ENCODE measurements around the gene WDR18. TPM values are rescaled to one million over a fixed set of nuclear protein-coding genes. Genes with fewer than 3 reads are reported as not detected.

Gene WDR18
- total RNA-seq, 2 experiments from 2014 or later = 39.2 to 49.2 TPM

DNA sequence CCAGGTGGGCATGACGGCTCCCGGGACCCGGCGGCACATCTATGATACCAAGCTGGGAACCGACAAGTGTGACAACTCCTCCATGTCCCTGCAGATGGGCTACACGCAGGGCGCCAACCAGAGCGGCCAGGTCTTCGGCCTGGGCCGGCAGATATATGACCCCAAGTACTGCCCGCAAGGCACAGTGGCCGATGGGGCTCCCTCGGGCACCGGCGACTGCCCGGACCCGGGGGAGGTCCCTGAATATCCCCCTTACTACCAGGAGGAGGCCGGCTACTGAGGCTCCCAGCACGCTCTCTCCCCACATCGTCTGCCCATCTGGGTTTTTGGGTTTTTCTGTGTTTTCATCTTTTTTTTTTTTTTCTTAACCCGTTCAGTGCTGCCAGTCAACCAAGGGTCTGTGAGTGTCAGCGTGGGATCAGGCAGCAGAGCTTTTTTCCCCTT lies 53.5 kb downstream of the WDR18 start:
- DNase-seq = no peak
- H3K36me3 Mint-ChIP-seq (ENCODE audit: low read depth) = peaks cover 54% of the 10 kb centered on the region
- peak overlapping the region; percentile 99 for H3K4me3 Mint-ChIP-seq
- POLR2A ChIA-PET = interaction anchor here (1.0 kb wide), 1 partner anchor 9 kb away, joined by 3 read pairs; no protein-coding TSS in a partner anchor
- no peaks in the 10 kb centered on the region for H3K27me3 Mint-ChIP-seq
- H3K9me3 Mint-ChIP-seq = no peaks in the 10 kb centered on the region
- H3K27ac Mint-ChIP-seq = peak overlapping the region; percentile 91
- H3K4me1 Mint-ChIP-seq = peaks cover 70% of the 10 kb centered on the region
- CTCF ChIA-PET = interaction anchor here (1.0 to 3.9 kb wide), 5 partner anchors 9 to 229 kb away, joined by 3 to 15 read pairs (median 4); partner anchors contain the start of gene CNN2

DNA sequence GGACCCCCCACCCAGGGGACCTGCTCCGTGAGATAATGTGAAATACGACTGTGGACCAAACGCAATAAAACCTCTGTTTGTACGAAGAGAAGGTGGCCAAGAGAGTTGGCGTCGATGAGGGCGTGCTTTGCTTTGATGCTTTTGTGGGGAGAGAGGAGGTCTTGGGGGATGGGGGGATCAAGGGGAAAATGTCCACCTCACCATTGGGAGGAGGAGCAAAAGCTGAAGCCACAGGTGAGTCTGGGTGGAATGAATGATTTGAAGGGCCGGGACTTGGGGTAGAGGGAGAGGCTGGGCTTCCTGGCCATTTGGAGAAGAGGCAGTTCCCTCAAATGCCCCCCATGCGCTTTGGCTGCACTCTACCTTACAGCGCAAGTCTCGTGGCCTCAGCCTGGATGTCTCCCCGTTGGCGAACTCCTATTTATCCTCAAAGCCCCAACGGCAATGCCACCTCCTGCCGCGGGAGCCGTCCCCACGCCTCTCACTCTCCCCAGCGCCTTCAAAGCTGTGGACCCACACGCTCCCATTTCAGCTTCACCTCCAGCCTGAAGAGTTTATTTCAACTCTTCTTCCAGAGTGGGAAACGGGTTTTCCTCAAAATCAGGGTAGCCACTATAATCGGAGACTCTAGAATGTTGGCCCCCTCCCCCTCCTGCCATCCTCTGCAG lies 55.0 kb downstream of the WDR18 start:
- H3K4me1 Mint-ChIP-seq = peaks cover 64% of the 10 kb centered on the region
- DNase-seq = no peak
- peak overlapping the region; percentile 91 for H3K27ac Mint-ChIP-seq

DNA sequence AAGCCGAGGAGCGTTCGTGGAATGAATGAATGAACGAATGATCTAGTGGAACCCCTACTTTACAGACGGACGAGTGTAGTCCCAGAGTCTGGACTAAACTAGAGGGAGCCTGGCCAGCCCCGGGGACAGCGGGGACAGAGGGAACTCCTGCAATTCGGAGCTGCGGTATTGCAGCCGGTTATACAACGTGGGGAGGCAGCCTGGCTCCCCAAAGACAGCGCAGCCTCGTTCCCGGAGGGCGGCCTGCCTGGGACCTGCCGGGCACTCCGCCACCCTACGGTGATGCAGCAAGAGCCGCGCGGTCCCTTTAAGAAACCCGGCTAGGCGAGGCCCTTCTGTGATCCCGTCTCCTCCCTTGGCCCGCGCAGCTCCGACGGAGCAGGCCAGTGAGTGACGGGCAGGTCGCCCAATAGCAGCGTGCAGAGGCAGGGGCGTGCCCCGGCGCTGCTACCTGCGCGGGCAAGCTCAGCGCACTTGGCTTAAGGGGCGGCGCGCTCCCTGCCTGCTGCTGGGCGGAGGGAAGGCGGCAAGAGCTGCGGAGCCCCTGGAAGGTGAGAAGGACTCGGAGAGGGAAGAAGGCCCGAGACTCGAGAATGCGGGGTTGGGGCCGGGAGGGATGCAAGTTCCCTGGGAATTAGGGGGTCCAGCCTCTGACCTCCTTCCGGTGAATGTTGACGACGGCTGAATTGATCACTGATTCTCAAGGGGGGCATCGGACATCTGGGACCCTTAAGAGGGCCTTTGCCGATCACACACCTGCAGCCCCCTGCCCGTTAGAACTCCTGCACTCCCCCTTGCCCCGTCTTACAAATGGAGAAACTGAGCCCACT lies 55.7 kb downstream of the WDR18 start, which contains the start of gene ABCA7:
ABCA7 (plus strand) TSS at position 462 of the 830 bp plus-strand sequence. CDS start 1,255 bp downstream, outside the sequence.
- ChIA-PET CTCF (interaction anchor here (0.6 to 3.1 kb wide), 11 partner anchors 8 to 235 kb away, joined by 3 to 11 read pairs (median 3); partner anchors contain the start of genes ARHGAP45, CNN2 and FAM174C), POLR2A (interaction anchor here (0.8 kb wide), 1 partner anchor 18 kb away, joined by 3 read pairs; the partner anchor contains the start of gene RNU6-2)
- H3K9me3 Mint-ChIP-seq = no peaks in the 10 kb centered on the region
- H3K4me1 Mint-ChIP-seq = peaks cover 64% of the 10 kb centered on the region
- H3K4me3 Mint-ChIP-seq = peak within 1 kb of the TSS; percentile 99
- peaks cover 53% of the 10 kb centered on the region for H3K36me3 Mint-ChIP-seq (ENCODE audit: low read depth)
- peak within 1 kb of the TSS; percentile 91 for H3K27ac Mint-ChIP-seq
- no peaks in the 10 kb centered on the region for H3K27me3 Mint-ChIP-seq
- peak; percentile 99 for DNase-seq

More for the DNA sequence above, 55.0 kb downstream of the WDR18 start:
- CTCF ChIA-PET = interaction anchor here (0.6 to 3.1 kb wide), 10 partner anchors 9 to 227 kb away, joined by 3 to 11 read pairs (median 4); partner anchors contain the start of gene CNN2
- peak overlapping the region; percentile 99 for H3K4me3 Mint-ChIP-seq
- H3K9me3 Mint-ChIP-seq = no peaks in the 10 kb centered on the region
- POLR2A ChIA-PET = interaction anchor here (0.8 to 1.0 kb wide), 2 partner anchors 18 to 28 kb away, joined by 3 read pairs; partner anchors contain the start of genes ARHGAP45 and RNU6-2
- no peaks in the 10 kb centered on the region for H3K27me3 Mint-ChIP-seq
- H3K36me3 Mint-ChIP-seq (ENCODE audit: low read depth) = peaks cover 47% of the 10 kb centered on the region

DNA sequence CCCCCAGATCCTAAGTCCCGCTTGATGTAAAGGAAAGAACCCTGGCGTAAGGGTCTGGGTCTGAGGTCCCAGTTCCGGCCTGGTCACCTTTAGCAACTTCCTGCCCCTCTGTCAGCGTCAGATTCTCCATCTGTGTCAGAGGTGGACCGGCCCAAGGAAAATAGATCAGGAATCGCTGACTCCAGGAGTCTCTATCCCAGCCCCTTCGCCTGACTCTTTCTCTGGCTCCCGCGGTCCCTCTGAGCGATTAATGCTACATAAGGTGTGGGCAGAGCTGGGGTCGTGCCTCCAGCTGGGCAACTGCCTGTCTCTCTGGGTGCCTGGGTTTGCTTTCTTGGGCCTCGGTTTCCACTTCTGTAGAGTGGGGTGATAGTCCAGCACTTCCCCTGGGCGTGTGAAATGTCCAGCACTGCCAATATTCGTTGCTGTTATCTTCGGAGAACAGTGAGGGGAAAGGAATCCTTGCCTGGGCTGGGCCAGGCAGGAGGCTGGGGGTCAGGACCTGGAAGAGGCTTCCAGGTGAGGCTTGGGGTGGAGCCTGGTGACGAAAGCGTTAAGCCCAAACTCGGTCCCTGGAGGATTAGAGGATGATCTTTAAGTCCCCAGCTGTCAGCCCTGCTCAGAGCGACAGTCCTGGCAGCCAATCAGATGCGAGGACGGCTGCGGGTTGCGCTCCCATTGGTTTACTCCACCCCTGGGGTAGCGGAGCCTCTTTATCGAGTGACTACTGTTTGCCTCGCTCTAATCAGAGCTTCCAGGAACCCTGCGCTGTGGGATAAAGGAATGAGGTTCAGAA lies 56.5 kb downstream of the WDR18 start:
- peaks cover 52% of the 10 kb centered on the region for H3K36me3 Mint-ChIP-seq (ENCODE audit: low read depth)
- H3K9me3 Mint-ChIP-seq = no peaks in the 10 kb centered on the region
- CTCF ChIA-PET = interaction anchor here (0.7 to 3.1 kb wide), 10 partner anchors 8 to 235 kb away, joined by 3 to 11 read pairs (median 3); partner anchors contain the start of genes ARHGAP45, CNN2 and FAM174C
- H3K4me3 Mint-ChIP-seq = peak overlapping the region; percentile 99
- DNase-seq = peak; percentile 94
- no peaks in the 10 kb centered on the region for H3K27me3 Mint-ChIP-seq
- POLR2A ChIA-PET = interaction anchor here (1.0 kb wide), 2 partner anchors 27 to 47 kb away, joined by 3 read pairs; no protein-coding TSS in a partner anchor
- peak overlapping the region; percentile 91 for H3K27ac Mint-ChIP-seq
- peaks cover 61% of the 10 kb centered on the region for H3K4me1 Mint-ChIP-seq

DNA sequence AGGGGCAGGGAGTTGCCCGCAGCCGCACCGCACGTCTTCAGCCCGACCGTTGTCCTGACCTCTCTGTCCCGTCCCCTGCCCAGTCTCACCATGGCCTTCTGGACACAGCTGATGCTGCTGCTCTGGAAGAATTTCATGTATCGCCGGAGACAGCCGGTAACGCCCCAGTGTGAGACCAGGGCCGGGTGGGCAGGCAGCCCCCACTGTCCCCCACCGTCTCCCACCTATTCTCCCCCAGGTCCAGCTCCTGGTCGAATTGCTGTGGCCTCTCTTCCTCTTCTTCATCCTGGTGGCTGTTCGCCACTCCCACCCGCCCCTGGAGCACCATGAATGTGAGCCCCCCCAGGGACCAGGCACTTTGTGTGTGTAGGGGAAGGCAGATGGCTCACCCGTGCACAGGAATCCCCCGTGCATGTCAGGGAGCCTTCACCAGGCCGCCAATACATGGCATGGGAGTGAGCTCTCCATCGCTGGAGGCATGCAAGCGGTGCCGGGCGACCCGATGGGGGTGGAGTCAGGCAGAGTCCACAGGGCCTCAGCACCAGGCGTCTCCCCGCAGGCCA lies 57.2 kb downstream of the WDR18 start:
- H3K27ac Mint-ChIP-seq = no peak overlapping the region
- POLR2A ChIA-PET = interaction anchor here (1.0 kb wide), 2 partner anchors 26 to 46 kb away, joined by 3 read pairs; no protein-coding TSS in a partner anchor
- DNase-seq = no peak
- peak overlapping the region; percentile 99 for H3K4me3 Mint-ChIP-seq
- peaks cover 49% of the 10 kb centered on the region for H3K36me3 Mint-ChIP-seq (ENCODE audit: low read depth)
- H3K9me3 Mint-ChIP-seq = no peaks in the 10 kb centered on the region
- peaks cover 55% of the 10 kb centered on the region for H3K4me1 Mint-ChIP-seq
- H3K27me3 Mint-ChIP-seq = no peaks in the 10 kb centered on the region
- CTCF ChIA-PET = interaction anchor here (0.7 to 2.0 kb wide), 5 partner anchors 12 to 26 kb away, joined by 3 to 6 read pairs (median 3); partner anchors contain the start of gene ARHGAP45

DNA sequence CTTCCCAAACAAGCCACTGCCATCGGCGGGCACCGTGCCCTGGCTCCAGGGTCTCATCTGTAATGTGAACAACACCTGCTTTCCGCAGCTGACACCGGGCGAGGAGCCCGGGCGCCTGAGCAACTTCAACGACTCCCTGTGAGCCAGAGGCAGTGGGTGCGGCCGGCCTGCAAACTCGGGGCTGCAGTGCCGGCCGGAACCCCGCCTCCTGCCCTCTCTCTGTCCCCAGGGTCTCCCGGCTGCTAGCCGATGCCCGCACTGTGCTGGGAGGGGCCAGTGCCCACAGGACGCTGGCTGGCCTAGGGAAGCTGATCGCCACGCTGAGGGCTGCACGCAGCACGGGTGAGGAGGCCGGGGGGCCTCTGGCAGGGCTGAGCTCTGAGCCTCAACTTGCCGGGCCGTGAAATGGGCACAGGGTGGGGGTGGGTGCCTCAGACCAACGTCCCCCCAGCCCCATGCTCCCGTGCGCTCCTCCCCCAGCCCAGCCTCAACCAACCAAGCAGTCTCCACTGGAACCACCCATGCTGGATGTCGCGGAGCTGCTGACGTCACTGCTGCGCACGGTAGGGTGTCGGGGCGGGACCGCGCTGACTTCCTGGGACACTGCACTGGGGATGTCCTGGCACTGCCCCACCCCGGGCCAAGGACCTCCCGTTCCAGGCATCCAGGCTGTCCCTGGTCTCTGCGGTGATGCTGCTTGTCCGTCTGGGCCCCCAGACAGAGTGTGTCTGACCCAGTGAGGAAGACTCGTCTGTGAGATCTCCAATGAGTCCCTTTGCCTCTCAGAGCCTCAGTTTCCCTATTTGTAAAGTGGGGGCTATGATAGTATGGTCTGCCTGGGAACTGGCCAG lies 57.9 kb downstream of the WDR18 start:
- POLR2A ChIA-PET = no interaction called here
- Mint-ChIP-seq H3K36me3 (ENCODE audit: low read depth) (peaks cover 47% of the 10 kb centered on the region), H3K9me3 (no peaks in the 10 kb centered on the region), H3K27me3 (no peaks in the 10 kb centered on the region), H3K27ac (no peak overlapping the region), H3K4me3 (peak overlapping the region; percentile 99), H3K4me1 (peaks cover 47% of the 10 kb centered on the region)
- CTCF ChIA-PET = interaction anchor here (0.7 to 2.0 kb wide), 3 partner anchors 13 to 25 kb away, joined by 3 to 6 read pairs (median 3); partner anchors contain the start of gene ARHGAP45
- DNase-seq = no peak

DNA sequence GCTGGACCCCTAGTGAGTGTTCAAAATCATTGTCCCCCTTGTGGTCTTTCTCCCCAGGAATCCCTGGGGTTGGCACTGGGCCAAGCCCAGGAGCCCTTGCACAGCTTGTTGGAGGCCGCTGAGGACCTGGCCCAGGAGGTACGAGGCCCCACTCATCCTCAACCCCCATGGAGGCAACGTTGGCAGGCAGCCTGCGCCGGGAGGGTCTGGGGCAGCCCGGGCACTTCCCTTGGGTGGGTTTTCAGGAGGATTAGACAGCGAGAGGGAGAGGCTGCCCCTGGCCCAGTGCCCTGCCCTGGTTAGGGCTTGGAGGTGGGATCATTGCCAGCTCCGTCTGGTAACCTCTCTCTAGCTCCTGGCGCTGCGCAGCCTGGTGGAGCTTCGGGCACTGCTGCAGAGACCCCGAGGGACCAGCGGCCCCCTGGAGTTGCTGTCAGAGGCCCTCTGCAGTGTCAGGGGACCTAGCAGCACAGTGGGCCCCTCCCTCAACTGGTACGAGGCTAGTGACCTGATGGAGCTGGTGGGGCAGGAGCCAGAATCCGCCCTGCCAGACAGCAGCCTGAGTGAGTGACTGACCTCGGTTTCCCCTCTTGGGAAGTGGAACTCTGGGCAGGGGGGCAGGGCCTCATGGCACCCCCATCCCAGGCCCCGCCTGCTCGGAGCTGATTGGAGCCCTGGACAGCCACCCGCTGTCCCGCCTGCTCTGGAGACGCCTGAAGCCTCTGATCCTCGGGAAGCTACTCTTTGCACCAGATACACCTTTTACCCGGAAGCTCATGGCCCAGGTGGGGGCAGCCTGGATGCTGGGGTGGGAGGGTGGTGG lies 58.8 kb downstream of the WDR18 start:
- CTCF ChIA-PET = interaction anchor here (0.6 to 2.0 kb wide), 5 partner anchors 8 to 24 kb away, joined by 3 to 6 read pairs (median 3); partner anchors contain the start of genes ARHGAP45 and RNU6-2
- H3K27ac Mint-ChIP-seq = no peak overlapping the region
- DNase-seq = no peak
- no peaks in the 10 kb centered on the region for H3K9me3 Mint-ChIP-seq
- no peak overlapping the region for H3K4me3 Mint-ChIP-seq
- H3K36me3 Mint-ChIP-seq (ENCODE audit: low read depth) = peaks cover 39% of the 10 kb centered on the region
- POLR2A ChIA-PET = no interaction called here
- H3K27me3 Mint-ChIP-seq = no peaks in the 10 kb centered on the region
- H3K4me1 Mint-ChIP-seq = peaks cover 39% of the 10 kb centered on the region

Other genes starting within 250 kb of the WDR18 start
- gene MISP, start 233.2 kb upstream of the WDR18 start, total RNA-seq = not detected
- gene PTBP1, start 186.9 kb upstream of the WDR18 start, total RNA-seq = 100 to 1,000 TPM; 487 to 536 TPM
- not detected for gene PLPPR3, start 162.4 kb upstream of the WDR18 start, total RNA-seq
- gene AZU1, start 156.5 kb upstream of the WDR18 start, total RNA-seq = not detected
- not detected for gene PRTN3, start 143.3 kb upstream of the WDR18 start, total RNA-seq
- gene ELANE, start 132.0 kb upstream of the WDR18 start, total RNA-seq = not detected
- gene CFD, start 124.7 kb upstream of the WDR18 start, total RNA-seq = 1 to 10 TPM; 1.5 to 1.6 TPM
- gene MED16, start 91.2 kb upstream of the WDR18 start, total RNA-seq = 10 to 100 TPM; 72.5 to 88.1 TPM
- gene RNU6-9, start 90.9 kb upstream of the WDR18 start, total RNA-seq = not detected
- gene R3HDM4, start 71.1 kb upstream of the WDR18 start, total RNA-seq = 100 to 1,000 TPM; 120 to 121 TPM
- gene KISS1R, start 67.0 kb upstream of the WDR18 start, total RNA-seq = 1 to 10 TPM in 1 of 2 experiments, under 1 TPM in 1; 0.72 to 1.1 TPM
- gene ARID3A, start 58.3 kb upstream of the WDR18 start, total RNA-seq = 10 to 100 TPM; 25.8 to 28.4 TPM
- gene GRIN3B, start 16.1 kb downstream of the WDR18 start, total RNA-seq = not detected
- gene TMEM259, start 36.8 kb downstream of the WDR18 start, total RNA-seq = 100 to 1,000 TPM; 183 to 195 TPM
- not detected for gene RNU6-2, start 37.2 kb downstream of the WDR18 start, total RNA-seq
- gene CNN2, start 42.3 kb downstream of the WDR18 start, total RNA-seq = 100 to 1,000 TPM; 558 to 580 TPM
- gene ABCA7, start 55.8 kb downstream of the WDR18 start, total RNA-seq = 10 to 100 TPM; 75.9 to 87.5 TPM
- 100 to 1,000 TPM; 487 to 570 TPM for gene ARHGAP45, start 82.8 kb downstream of the WDR18 start, total RNA-seq
- gene POLR2E, start 111.0 kb downstream of the WDR18 start, total RNA-seq = 100 to 1,000 TPM; 120 to 133 TPM
- 100 to 1,000 TPM; 106 to 114 TPM for gene GPX4, start 119.6 kb downstream of the WDR18 start, total RNA-seq
- 10 to 100 TPM; 84.7 to 91.7 TPM for gene SBNO2, start 189.9 kb downstream of the WDR18 start, total RNA-seq
- 10 to 100 TPM; 71.7 to 82.0 TPM for gene STK11, start 221.4 kb downstream of the WDR18 start, total RNA-seq